MCF 10A (cell line): ENCODE data around the gene LSM12. TPM values are rescaled to one million over a fixed set of nuclear protein-coding genes. Genes with fewer than 3 reads are reported as not detected.

Experiments used
- BruUV-seq: library from RNA; stranded (reverse); fragments of 400-500 nt; replicated peaks from 2 replicates; lab custom pipeline; 2021; lab: Mats Ljungman, UMichigan
- CTCF ChIA-PET: fragments of 300-600 bp; sonication (Branson Sonifier 250); formaldehyde crosslinking; extraction: SDS; loops from one replicate; lab custom pipeline; 2021; ENCODE audit warnings: antibody characterized with exemption, inconsistent platforms; lab: Yijun Ruan, JAX
- POLR2A ChIA-PET: fragments of 300-600, 350-650 bp; sonication (Branson Sonifier 250); formaldehyde crosslinking; extraction: SDS; loops from one replicate; lab custom pipeline; 2020; ENCODE audit warnings: antibody characterized with exemption, inconsistent platforms; lab: Yijun Ruan, JAX
- DNase-seq: peaks from one replicate; pipeline ENCODE4 v3.0.0-alpha.2; 2018; ENCODE audit not compliant: unreplicated experiment
- H3K27ac Mint-ChIP-seq: one replicate; pipeline ENCODE4 v1.8.0; 2022; ENCODE audit warnings: mild to moderate bottlenecking, low read depth, mixed read lengths; ENCODE audit not compliant: unreplicated experiment
- H3K27me3 Mint-ChIP-seq: one replicate; pipeline ENCODE4 v1.8.0; 2022; ENCODE audit warnings: mixed read lengths; ENCODE audit not compliant: insufficient read depth, unreplicated experiment
- H3K36me3 Mint-ChIP-seq: one replicate; pipeline ENCODE4 v1.8.0; 2022; ENCODE audit warnings: mild to moderate bottlenecking, moderate library complexity, mixed read lengths; ENCODE audit not compliant: insufficient read depth, unreplicated experiment
- H3K4me1 Mint-ChIP-seq: one replicate; pipeline ENCODE4 v1.8.0; 2022; ENCODE audit warnings: mixed read lengths; ENCODE audit not compliant: insufficient read depth, unreplicated experiment
- H3K4me3 Mint-ChIP-seq: one replicate; pipeline ENCODE4 v1.8.0; 2022; ENCODE audit warnings: mild to moderate bottlenecking, moderate library complexity, mixed read lengths; ENCODE audit not compliant: unreplicated experiment
- H3K9me3 Mint-ChIP-seq: one replicate; pipeline ENCODE4 v1.8.0; 2022; ENCODE audit warnings: mixed read lengths; ENCODE audit not compliant: unreplicated experiment
- CTCF ChIP-seq: fragments of 200-600 bp; IDR thresholded peaks from one replicate; pipeline ENCODE4 v1.8.0; 2022; ENCODE audit warnings: antibody characterized with exemption, mild to moderate bottlenecking; ENCODE audit not compliant: unreplicated experiment
- intact Hi-C: fragments of 100-400 bp; cut with micrococcal nuclease; formaldehyde crosslinking; loops from 2 replicates; pipeline ENCODE4 v1.14.1; 2022
- total RNA-seq: library from RNA; stranded (reverse); gene quantifications from 2 replicates; pipeline ENCODE4 v1.2.3, GENCODE V29; 2022

LSM12 gene
- total RNA-seq, 1 experiment from 2014 or later = 101 TPM

DNA sequence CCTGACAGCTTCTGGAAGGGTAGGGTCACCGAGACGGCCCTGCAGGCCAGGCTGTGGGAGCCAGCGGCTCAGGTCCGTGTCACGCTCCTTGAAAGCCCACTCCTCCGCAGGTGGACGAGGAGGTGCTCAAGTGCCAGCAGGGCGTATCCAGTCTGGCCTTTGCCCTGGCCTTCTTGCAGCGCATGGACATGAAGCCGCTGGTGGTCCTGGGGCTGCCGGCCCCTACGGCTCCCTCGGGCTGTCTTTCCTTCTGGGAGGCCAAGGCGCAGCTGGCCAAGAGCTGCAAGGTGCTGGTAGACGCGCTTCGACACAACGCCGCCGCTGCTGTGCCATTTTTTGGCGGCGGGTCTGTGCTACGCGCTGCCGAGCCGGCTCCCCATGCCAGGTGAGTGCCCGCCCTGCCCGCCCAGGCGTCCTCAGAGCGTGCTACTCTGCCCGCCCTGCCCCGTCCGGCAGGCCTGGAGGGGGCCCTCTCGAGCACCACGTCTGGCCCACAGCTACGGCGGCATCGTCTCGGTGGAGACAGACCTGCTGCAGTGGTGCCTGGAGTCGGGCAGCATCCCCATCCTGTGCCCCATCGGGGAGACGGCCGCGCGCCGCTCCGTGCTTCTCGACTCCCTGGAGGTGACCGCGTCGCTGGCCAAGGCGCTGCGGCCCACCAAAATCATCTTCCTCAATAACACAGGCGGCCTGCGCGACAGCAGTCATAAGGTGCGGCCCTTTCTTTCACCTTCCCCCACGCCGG is 60.8 kb downstream of the LSM12 start:
- Mint-ChIP-seq H3K4me3 (peak overlapping the region; percentile 85), H3K9me3 (no peaks in the 10 kb centered on the region), H3K27ac (peak overlapping the region; percentile 91), H3K4me1 (peaks cover 14% of the 10 kb centered on the region), H3K27me3 (no peaks in the 10 kb centered on the region), H3K36me3 (peaks cover 16% of the 10 kb centered on the region)
- intact Hi-C loops = loop anchor here (2.0 kb wide), 2 partner anchors 35 to 65 kb away; partner anchors contain the start of gene G6PC3
- TF ChIP-seq CTCF = no peak
- no peak for DNase-seq
- BruUV-seq = no TSS peak
- CTCF ChIA-PET = interaction anchor here (0.6 to 1.7 kb wide), 3 partner anchors 37 to 151 kb away, joined by 3 to 12 read pairs (median 3); no protein-coding TSS in a partner anchor
- POLR2A ChIA-PET = interaction anchor here (0.7 to 1.0 kb wide), 2 partner anchors 9 to 64 kb away, joined by 3 to 5 read pairs; partner anchors contain the start of gene TMEM101

GRCh38 chr17:44004761-44005526 is 61.5 kb downstream of the LSM12 start:
- no TSS peak for BruUV-seq
- Mint-ChIP-seq H3K4me3 (no peak overlapping the region), H3K9me3 (no peaks in the 10 kb centered on the region), H3K27me3 (no peaks in the 10 kb centered on the region), H3K4me1 (peaks cover 14% of the 10 kb centered on the region), H3K36me3 (peaks cover 16% of the 10 kb centered on the region), H3K27ac (no peak overlapping the region)
- ChIA-PET POLR2A (no interaction called here), CTCF (interaction anchor here (0.6 to 1.3 kb wide), 3 partner anchors 10 to 152 kb away, joined by 3 read pairs; no protein-coding TSS in a partner anchor)
- intact Hi-C loops = no loop called here
- no peak for DNase-seq
- no peak for TF ChIP-seq CTCF

DNA sequence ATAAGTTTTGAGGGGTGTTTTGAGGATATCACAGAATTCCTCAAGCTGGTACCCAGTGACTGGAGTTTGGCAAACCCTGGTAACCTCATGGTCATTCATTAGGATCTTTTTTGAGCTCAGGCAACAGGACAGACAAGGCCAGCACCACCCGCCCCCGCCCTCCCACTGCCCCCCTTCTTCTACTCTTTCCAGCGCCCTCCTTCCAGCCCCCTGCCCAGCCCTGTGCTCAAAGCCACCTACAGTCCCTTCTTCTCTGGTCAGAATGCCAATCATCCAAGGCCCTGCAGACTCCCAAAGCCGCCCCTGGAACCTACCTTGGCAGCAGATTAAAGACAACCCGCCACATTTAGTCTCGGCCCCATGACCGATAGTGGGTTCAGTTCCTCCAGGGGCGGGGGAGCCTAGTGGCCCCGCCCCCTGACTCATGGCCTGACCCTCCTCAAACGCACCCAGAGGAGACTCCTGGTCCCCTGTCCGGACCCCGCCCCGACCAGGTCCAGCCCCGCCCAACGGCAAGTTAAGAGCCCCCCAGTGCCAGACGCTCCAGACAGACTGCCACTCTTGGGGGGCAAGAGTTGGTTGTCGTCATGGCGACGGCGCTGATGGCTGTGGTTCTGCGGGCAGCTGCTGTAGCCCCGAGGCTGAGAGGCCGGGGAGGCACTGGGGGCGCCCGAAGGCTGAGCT is 62.3 kb downstream of the LSM12 start, which contains the start of gene NAGS:
Gene NAGS, plus strand, starts transcription at position 546 of the 684 bp plus-strand sequence. Its CDS starts 42 bp downstream, at position 588.
- peaks cover 14% of the 10 kb centered on the region for H3K4me1 Mint-ChIP-seq
- TF ChIP-seq CTCF = no peak
- H3K36me3 Mint-ChIP-seq = peaks cover 9% of the 10 kb centered on the region
- no peaks in the 10 kb centered on the region for H3K27me3 Mint-ChIP-seq
- intact Hi-C loops = no loop called here
- POLR2A ChIA-PET = no interaction called here
- no peak within 1 kb of the TSS for H3K4me3 Mint-ChIP-seq
- H3K9me3 Mint-ChIP-seq = no peaks in the 10 kb centered on the region
- CTCF ChIA-PET = interaction anchor here (0.6 to 1.3 kb wide), 3 partner anchors 9 to 94 kb away, joined by 3 to 6 read pairs (median 4); no protein-coding TSS in a partner anchor
- H3K27ac Mint-ChIP-seq = no peak within 1 kb of the TSS
- BruUV-seq = no TSS peak
- DNase-seq = no peak
